OCI-LY1 (cell line): Measurements from ENCODE around the gene LONRF2.

Experiments
- H2AFZ ChIP-seq: fragments of 200-600 bp; sonication (generic), shearing (Covaris generic); 2 replicates; pipeline ENCODE4 v1.6.0; 2014; ENCODE audit warnings: antibody characterized with exemption, mild to moderate bottlenecking, low read length
- H3F3A ChIP-seq: fragments of 200-600 bp; sonication (generic), shearing (Covaris generic); 2 replicates; pipeline ENCODE4 v1.6.0; 2014; ENCODE audit warnings: mild to moderate bottlenecking, antibody characterized with exemption, low read length, moderate library complexity; ENCODE audit not compliant: insufficient read depth
- H3K27ac ChIP-seq: fragments of 200-600 bp; sonication (generic); 2 replicates; pipeline ENCODE4 v1.5.1; 2014; ENCODE audit warnings: low read length, mixed run types, mild to moderate bottlenecking, low read depth; ENCODE audit not compliant: poor library complexity, severe bottlenecking
- H3K27me3 ChIP-seq: fragments of 200-600 bp; sonication (generic); 2 replicates; pipeline ENCODE4 v1.6.0; 2014; ENCODE audit warnings: antibody characterized with exemption, mild to moderate bottlenecking, low read length, moderate library complexity; ENCODE audit not compliant: insufficient read depth
- H3K36me3 ChIP-seq: fragments of 200-600 bp; sonication (generic); 2 replicates; pipeline ENCODE4 v1.6.1; 2014; ENCODE audit warnings: mild to moderate bottlenecking, antibody characterized with exemption, low read length, moderate library complexity, mixed read lengths; ENCODE audit not compliant: insufficient read depth
- H3K4me1 ChIP-seq: fragments of 200-600 bp; sonication (generic); 2 replicates; pipeline ENCODE4 v1.5.1; 2014; ENCODE audit warnings: mild to moderate bottlenecking, low read length, moderate library complexity; ENCODE audit not compliant: insufficient read depth, severe bottlenecking
- H3K4me2 ChIP-seq: fragments of 200-600 bp; sonication (generic), shearing (Covaris generic); 2 replicates; pipeline ENCODE4 v1.6.1; 2014; ENCODE audit warnings: low read length
- H3K4me3 ChIP-seq: fragments of 200-600 bp; sonication (generic); 2 replicates; pipeline ENCODE4 v1.5.1; 2014; ENCODE audit warnings: low read length, low read depth, mild to moderate bottlenecking, mixed read lengths; ENCODE audit not compliant: poor library complexity, severe bottlenecking
- H3K79me2 ChIP-seq: fragments of 200-600 bp; shearing (Covaris generic); 2 replicates; pipeline ENCODE4 v1.6.1; 2016; ENCODE audit warnings: mixed run types, low read length, mixed read lengths; ENCODE audit not compliant: insufficient read depth
- H3K9ac ChIP-seq: fragments of 200-600 bp; sonication (generic), shearing (Covaris generic); 2 replicates; pipeline ENCODE4 v1.6.1; 2014; ENCODE audit warnings: mild to moderate bottlenecking, low read length, mixed read lengths
- H3K9me2 ChIP-seq: fragments of 200-600 bp; sonication (generic), shearing (Covaris generic); 2 replicates; pipeline ENCODE4 v1.6.1; 2014; ENCODE audit warnings: low read depth, mild to moderate bottlenecking, low read length, mixed read lengths
- H3K9me3 ChIP-seq: fragments of 200-600 bp; shearing (Covaris generic); 2 replicates; pipeline ENCODE4 v1.6.1; 2014; ENCODE audit warnings: low read length, mixed read lengths
- H4K20me1 ChIP-seq: fragments of 200-600 bp; sonication (generic), shearing (Covaris generic); 2 replicates; pipeline ENCODE4 v1.6.0; 2016; ENCODE audit warnings: mild to moderate bottlenecking, low read length; ENCODE audit not compliant: insufficient read depth
- EZH2 ChIP-seq: fragments of 200-600 bp; sonication (generic), shearing (Covaris generic); IDR thresholded peaks from 2 replicates; pipeline ENCODE4 v1.8.0; 2017; ENCODE audit warnings: borderline replicate concordance, mixed run types, mild to moderate bottlenecking, antibody characterized with exemption, low read length, moderate library complexity, mixed read lengths
- TF ChIP-seq, protein P1 (sequence below): fragments of 200-600 bp; sonication (generic), shearing (Covaris generic); IDR thresholded peaks from 2 replicates; pipeline ENCODE4 v1.5.1; 2017; ENCODE audit warnings: mild to moderate bottlenecking, antibody characterized with exemption, low read length, moderate library complexity, mixed read lengths

Gene LONRF2

DNA sequence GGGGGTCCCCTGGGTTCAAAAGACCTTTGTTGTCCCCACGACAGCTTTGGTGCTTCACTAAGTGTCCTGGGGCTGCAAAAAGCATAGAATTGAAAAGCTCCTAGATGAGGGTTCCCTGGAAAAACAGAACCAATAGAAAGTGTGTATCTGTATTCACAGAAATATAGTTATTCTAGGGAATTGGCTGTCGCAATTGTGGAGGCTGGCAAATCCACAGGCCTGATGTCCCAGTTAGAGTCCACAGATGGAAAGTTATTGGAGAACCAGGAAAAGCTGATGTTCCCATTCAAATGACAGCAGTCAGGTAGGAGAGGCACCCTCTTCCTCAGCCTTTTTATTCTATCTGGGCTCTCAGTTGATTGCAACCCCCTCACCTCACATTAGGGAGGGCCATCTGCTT is 65.5 kb downstream of the LONRF2 start:
- TF ChIP-seq, protein P1, sequence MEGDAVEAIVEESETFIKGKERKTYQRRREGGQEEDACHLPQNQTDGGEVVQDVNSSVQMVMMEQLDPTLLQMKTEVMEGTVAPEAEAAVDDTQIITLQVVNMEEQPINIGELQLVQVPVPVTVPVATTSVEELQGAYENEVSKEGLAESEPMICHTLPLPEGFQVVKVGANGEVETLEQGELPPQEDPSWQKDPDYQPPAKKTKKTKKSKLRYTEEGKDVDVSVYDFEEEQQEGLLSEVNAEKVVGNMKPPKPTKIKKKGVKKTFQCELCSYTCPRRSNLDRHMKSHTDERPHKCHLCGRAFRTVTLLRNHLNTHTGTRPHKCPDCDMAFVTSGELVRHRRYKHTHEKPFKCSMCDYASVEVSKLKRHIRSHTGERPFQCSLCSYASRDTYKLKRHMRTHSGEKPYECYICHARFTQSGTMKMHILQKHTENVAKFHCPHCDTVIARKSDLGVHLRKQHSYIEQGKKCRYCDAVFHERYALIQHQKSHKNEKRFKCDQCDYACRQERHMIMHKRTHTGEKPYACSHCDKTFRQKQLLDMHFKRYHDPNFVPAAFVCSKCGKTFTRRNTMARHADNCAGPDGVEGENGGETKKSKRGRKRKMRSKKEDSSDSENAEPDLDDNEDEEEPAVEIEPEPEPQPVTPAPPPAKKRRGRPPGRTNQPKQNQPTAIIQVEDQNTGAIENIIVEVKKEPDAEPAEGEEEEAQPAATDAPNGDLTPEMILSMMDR, result no peak
- no peaks in the 10 kb centered on the region for H3K9me2 ChIP-seq
- H2AFZ ChIP-seq, result no peak overlapping the region
- H3K27me3 ChIP-seq, result no peaks in the 10 kb centered on the region
- H3K36me3 ChIP-seq, result no peaks in the 10 kb centered on the region; the same call in 1 of the 2 replicates
- H3K27ac ChIP-seq, result peak overlapping the region; percentile 25
- no peaks in the 10 kb centered on the region for H4K20me1 ChIP-seq
- H3K4me3 ChIP-seq, result no peak overlapping the region
- peak overlapping the region; percentile 10; the same call in 1 of the 2 replicates for H3K9ac ChIP-seq
- H3K4me2 ChIP-seq, result no peak overlapping the region
- H3K4me1 ChIP-seq, result peaks cover 46% of the 10 kb centered on the region
- 0 out of 2 replicates have a peak, but pooled peaks cover 6% of the 10 kb centered on the region for H3K9me3 ChIP-seq
- no peaks in the 10 kb centered on the region for H3K79me2 ChIP-seq
- H3F3A ChIP-seq, result no peaks in the 10 kb centered on the region

DNA sequence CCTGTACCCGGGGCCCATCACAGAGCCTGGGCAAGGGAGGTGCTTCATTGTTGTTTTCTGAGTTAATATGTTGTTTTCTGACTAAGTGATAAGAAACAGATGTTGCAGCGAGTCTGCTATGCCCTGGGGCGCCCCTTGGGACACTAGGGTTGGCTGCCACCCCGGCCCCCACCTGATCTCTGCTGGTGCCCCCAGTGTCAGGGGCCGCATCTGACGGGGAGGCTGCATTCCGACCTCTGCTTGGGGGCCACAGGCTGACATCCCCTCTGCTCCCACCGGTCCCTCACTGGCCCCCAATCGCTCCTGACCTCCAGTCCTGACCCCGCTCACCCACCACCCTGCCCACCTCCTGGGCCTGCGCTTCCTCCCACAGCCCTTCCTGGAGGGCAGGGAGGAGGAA is 65.9 kb downstream of the LONRF2 start:
- TF ChIP-seq, protein P1, result no peak
- TF ChIP-seq EZH2, result no peak
- H3K27me3 ChIP-seq, result no peaks in the 10 kb centered on the region
- no peak overlapping the region for H2AFZ ChIP-seq
- H3K79me2 ChIP-seq, result no peaks in the 10 kb centered on the region
- H3K9me3 ChIP-seq, result 0 out of 2 replicates have a peak, but pooled peaks cover 6% of the 10 kb centered on the region
- H3K4me1 ChIP-seq, result peaks cover 49% of the 10 kb centered on the region
- no peaks in the 10 kb centered on the region for H3K9me2 ChIP-seq
- peak overlapping the region; percentile 10; the same call in 1 of the 2 replicates for H3K9ac ChIP-seq
- no peak overlapping the region for H3K4me3 ChIP-seq
- H4K20me1 ChIP-seq, result no peaks in the 10 kb centered on the region
- no peaks in the 10 kb centered on the region for H3F3A ChIP-seq
- no peaks in the 10 kb centered on the region; the same call in 1 of the 2 replicates for H3K36me3 ChIP-seq
- peak overlapping the region; percentile 25 for H3K27ac ChIP-seq
- no peak overlapping the region for H3K4me2 ChIP-seq

DNA sequence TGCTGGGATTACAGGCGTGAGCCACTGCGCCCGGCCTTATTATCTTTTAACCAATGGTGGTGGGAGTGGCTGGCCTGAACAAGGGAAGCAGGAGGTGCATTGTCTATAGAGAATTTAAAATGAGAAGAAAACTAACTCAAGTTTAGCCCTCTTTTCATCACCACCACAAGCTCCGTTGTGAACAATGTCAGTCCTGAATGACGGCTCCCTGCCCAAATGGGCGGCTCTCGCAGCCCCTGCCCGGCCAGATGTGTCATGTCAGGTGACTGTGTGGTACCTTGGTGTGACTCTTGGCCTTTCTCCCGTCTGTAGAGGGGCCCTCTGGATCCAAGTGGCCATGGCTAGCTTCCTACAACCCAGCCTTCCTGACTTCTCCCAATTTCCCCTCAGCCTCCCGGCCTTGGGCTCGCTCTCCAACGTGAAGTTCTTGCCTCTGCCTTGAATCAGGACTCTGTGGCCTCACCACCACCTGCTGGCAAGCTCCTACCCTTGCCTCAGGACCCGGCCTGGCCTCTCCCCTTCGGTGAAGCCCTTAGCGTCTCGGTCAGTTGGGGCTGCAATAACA is 67.6 kb downstream of the LONRF2 start:
- Histone ChIP-seq H3K4me1 (peaks cover 52% of the 10 kb centered on the region), H3K9me3 (0 out of 2 replicates have a peak, but pooled peaks cover 6% of the 10 kb centered on the region), H3K4me3 (no peak overlapping the region), H3K27me3 (no peaks in the 10 kb centered on the region), H4K20me1 (no peaks in the 10 kb centered on the region), H3K27ac (peak overlapping the region; percentile 5), H3K36me3 (no peaks in the 10 kb centered on the region; the same call in 1 of the 2 replicates), H3K9me2 (no peaks in the 10 kb centered on the region), H3F3A (no peaks in the 10 kb centered on the region), H3K4me2 (no peak overlapping the region), H3K79me2 (no peaks in the 10 kb centered on the region), H3K9ac (no peak overlapping the region), H2AFZ (no peak overlapping the region)
- TF ChIP-seq, protein P1, result no peak
- no peak for TF ChIP-seq EZH2
